HG03064 (cell line): ENCODE results near the gene RPP40.
"Not testable (repeated sequence)": the region's sequence is repeated elsewhere in the genome, so short reads cannot be mapped to it uniquely, and the experiment has no call there.

Experiments
- ATAC-seq: cut with Tn5 transposase; IDR thresholded peaks from one replicate; pipeline ENCODE4 v1.9.1; 2021; ENCODE audit warnings: low read depth; ENCODE audit not compliant: unreplicated experiment

Gene RPP40

DNA sequence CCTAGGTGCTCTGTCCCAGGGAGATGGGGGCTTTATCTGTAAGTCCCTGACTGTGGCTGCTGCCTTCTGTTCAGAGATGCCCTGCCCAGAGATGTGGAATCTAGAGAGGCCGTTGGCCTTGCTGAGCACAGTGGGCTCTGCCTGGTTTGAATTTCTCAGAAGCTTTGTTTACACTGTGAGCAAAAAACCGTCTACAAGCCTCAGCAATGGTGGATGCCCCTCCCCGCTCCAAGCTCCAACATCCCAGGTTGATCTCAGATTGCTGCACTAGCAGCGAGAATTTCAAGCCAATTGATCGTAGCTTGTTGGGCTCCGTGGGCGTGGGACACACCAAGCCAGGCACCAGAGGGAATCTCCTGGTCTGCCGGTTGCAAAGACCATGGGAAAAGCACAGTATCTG lies 16.3 kb upstream of the RPP40 start:
- no peak for ATAC-seq

- ATAC-seq = no peak
Measured at GRCh38 chr6:5014072-5014561, 10.3 kb upstream of the RPP40 start.

GRCh38 chr6:5012519-5012918 lies 8.7 kb upstream of the RPP40 start:
- no peak for ATAC-seq

DNA sequence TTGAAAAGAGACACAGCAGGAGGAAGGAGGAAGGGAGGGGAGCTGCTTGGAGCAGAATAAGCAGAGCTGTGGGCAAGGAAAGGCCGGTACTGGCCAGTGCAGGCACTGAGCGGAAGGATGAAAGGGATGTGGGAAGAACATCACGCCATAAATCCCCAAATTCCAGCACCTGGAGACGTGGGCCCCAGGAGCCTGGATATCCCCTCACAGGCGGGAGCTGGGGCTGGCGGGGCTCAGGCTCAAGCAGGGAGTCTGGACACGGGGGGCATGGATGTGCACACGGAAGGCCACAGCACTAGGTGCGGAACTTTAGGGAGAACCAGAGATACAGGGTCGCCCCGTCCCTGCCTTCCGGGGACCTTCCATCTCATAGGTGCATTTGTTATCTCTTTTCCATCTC lies 7.5 kb upstream of the RPP40 start:
- no peak for ATAC-seq

DNA sequence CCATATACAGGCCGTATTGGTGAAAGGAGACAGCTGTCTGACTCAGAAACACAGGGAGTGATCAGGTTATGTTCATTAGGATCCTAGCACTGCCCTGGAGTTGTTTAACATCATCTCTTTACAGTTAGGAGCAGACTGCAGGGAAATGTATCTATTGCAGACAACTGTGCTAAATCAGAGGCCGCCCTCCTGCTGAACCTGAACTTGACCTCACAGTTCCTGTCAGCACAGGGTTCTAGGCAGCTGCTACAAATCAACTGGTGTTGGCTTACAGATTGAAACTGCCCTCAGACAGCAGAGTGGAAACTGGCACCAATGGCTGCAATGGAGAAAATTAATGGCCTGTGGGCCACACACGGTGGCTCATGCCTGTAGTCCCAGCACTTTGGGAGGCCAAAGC lies 3.7 kb upstream of the RPP40 start:
- no peak for ATAC-seq

DNA sequence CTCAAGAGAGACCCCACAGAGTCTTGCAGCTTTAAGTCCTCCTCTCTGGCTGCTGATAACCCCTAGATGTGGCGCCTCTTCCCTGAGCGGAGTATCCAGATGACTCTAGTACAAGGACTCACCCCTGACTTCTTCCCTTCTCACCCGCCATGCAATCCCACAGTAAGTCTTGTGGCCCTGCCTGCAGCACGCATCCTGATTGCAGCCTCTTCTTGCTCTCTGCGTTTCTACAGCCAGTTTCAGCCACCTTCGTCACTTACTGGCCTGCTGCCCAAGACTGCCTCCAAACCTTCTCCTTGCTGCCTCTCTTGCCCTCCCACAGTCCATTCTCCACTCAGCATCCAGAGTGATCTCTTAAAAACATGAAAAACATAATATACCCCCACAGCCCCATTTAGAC lies 2.4 kb upstream of the RPP40 start:
- ATAC-seq = no peak

DNA sequence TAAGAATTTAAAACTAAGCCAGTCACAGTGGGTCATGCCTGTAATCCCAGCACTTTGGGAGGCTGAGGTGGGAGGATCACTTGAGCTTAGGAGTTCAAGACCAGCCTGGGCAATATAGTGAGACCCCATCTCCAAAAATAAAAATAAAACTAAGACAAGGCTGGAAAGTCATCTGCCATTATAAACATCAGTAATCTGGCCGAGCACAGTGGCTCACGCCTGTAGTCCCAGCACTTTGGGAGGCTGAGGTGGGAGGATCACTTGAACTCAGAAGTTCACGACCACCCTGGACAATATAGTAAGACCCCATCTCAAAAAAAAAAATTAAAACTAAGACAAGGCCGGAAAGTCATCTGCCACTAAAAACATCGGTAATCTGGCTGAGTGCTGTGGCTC lies 1.2 kb upstream of the RPP40 start:
- ATAC-seq = not testable (repeated sequence)

DNA sequence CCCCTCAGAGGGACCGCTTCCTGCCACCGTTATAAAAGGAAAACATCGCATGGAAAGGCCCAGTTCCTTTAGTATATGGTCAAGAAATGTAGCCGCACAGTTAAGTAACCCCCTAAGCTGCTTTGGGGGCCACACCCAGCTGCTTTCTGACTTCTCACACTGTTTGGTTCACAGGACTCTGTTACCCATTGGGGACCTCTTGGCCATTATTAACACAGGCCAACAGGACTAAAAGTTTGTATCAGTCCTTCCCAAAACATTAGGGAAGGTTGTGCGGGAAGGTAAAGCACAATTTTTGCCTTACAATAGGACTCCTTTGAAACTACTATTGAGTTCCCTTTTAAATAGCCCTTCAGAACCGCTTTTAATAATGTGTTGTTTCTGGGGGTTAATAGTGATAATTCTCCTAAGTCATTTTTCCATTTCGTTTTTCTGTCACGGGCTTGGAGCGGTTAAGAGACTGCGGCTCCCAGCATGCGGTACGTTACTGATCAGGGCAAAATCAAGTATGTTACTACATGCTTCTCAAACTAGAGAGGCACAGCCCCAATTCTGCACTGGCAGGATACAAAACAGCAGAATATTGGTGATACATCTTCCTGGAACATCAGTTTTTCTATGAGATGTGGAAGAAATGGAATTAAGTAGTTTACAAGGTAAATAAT lies 668 bp upstream of the RPP40 start:
- no peak for ATAC-seq

- no peak for ATAC-seq
Measured at GRCh38 chr6:4999586-4999985, 4.3 kb downstream of the RPP40 start.

DNA sequence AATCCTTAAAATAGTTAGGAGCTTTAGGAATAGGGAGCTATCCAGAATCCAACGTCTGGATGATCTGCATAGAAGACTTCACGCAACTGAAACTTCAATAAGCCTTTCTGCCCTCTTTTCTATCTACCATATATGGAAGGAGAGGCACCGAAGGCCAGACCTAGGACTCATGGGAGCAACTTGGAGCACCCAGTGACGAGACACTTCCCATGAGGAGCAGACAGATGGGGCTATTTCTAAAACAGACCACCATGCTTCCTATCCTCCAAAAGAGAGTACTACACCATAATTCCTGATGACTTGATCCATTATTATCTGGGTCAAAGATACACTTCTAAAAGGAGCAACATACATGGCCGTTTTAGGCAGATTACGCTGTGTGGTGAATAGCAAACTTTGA lies 6.0 kb downstream of the RPP40 start:
- ATAC-seq = no peak

GRCh38 chr6:4994741-4995140 lies 9.1 kb downstream of the RPP40 start:
- ATAC-seq = no peak

- ATAC-seq = no peak
Measured at GRCh38 chr6:4987432-4987831, 16.4 kb downstream of the RPP40 start.

GRCh38 chr6:4986999-4987398 lies 16.8 kb downstream of the RPP40 start:
- ATAC-seq = no peak

DNA sequence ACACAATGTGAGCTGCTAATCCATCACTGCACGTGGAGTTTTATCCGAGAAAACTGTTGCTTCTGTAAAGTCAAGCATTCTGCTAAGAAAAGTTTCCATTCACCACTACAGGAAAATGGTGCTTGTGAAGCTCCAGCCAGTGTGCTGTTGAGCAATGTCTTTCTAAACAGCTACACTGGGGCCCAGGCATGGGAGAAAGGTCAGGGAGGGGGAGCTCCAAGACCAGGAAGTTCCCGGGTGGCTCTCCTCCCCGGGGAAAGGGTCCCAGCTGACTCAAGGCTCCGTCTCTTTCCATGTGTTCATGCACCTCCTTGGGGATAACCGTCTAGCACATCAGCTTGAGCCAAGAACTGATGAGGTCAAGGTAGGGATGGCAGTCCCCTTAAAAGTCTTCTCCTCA lies 20.5 kb downstream of the RPP40 start:
- no peak for ATAC-seq

GRCh38 chr6:4981761-4982160 lies 22.1 kb downstream of the RPP40 start:
- no peak for ATAC-seq

- no peak for ATAC-seq
Measured at GRCh38 chr6:4979426-4979825, 24.4 kb downstream of the RPP40 start.

DNA sequence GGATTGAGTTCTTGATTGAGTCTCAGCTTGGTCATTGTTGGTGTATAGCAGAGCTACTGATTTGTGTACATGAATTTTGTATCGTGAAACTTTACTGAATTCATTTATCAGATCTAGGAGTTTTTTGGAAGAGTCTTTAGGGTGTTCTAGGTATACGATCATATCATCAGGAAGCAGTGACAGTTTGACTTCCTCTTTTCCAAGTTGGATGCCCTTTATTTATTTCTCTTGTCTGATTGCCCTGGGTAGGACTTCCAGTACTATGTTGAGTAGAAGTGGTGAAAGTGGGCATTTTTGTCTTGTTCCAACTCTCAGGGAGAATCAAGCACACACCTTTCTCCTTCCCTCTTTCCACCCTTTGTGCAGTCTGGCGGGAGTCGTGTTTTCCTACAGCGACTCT lies 26.4 kb downstream of the RPP40 start:
- no peak for ATAC-seq

GRCh38 chr6:4975506-4975905 lies 28.3 kb downstream of the RPP40 start:
- no peak for ATAC-seq

DNA sequence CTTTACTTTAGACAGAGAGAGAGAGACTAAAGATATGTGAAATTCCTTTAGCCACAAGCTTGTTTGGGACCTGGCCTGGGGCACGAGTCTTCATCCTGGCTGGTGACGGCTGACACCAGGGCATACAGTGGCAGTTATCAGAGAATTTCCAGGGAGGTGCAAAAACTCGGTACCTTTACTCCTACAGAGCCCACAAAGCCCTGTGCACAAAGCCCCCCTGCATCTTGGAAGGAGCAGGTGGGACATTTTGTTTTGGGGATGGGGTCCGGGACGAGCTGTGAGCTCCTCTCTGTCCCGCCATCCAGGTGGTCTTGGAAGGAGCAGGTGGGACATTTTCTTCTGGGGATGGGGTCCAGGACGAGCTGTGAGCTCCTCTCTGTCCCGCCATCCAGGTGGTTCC lies 28.9 kb downstream of the RPP40 start:
- no peak for ATAC-seq

DNA sequence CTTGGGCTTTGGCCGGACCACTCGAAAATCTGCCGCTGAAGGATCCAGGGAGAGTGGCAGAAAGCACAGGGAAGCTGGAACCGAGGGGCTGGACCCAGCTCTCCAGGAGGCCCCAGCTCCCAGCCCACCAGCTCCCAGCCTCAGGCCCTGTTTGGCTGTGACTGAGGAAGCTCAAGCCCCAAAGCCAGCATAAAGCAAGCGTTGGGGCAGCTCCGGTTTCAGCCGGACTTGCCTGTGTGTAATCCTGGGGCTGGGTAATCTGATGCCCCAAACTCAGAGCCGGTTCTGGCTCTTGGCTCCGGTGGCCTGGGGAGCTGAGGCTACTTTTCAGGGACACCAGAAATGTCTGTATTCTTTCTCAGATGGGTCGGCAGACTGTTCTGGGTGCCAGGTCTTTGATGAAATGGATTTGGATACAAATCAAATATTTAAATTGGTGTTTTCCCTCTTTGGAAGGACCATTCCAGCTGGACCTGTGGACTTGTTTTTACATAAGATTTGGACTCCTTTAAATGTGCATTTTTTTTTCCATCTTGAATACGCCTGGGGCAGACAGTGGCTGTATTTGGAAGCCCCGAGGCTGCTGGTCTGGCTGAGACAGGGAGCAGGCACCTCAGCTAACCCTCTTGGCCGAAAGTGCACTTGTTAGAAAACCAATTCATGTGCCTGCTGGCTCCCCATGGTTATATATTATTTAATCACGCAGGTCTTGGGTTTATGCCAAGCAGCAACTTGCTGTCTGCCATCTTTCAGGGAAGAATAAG lies 29.7 kb downstream of the RPP40 start:
- no peak for ATAC-seq

GRCh38 chr6:4973415-4973814 lies 30.4 kb downstream of the RPP40 start:
- ATAC-seq = no peak

DNA sequence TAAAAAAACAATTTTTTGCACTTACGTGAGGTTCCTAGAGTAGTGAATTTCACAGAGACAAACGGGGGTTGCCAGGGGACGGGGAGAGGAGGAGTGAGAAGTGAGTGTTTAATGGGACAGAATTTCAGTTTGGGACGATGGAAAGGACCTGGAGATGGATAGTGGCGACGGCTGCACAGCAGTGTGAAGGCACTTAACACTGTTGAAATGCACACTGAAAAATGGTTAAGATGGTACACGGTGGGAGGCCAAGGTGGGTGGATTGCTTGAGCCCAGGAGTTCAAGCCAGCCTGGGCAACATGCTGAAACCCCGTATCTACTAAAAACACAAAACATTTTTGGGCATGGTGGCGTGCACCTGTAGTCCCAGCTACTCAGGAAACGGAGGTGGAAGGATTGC lies 31.4 kb downstream of the RPP40 start:
- no peak for ATAC-seq
